ENCODE results near the gene DGKI.

GRCh38 chr7:137443616-137444015 is 403.2 kb downstream of the DGKI start:
- no peak for TF ChIP-seq CTCF (IDR thresholded peaks at IDR 0.05; ENCODE audit: low read depth, low read length)
- no peak for TF ChIP-seq EZH2phosphoT487 (IDR thresholded peaks at IDR 0.05; ENCODE audit: low read depth)
